GM12878 (cell line): ENCODE measurements around the gene CACNA2D2. TPM values are rescaled to one million over a fixed set of nuclear protein-coding genes. Genes with fewer than 3 reads are reported as not detected.

Source experiments
- ATAC-seq: fragments of 200-7000 bp; cut with Tn5 transposase; 3 replicates; pipeline ENCODE4 v1.9.1; 2020; ENCODE audit warnings: mild to moderate bottlenecking, moderate library complexity
- BruUV-seq: library from RNA; stranded (reverse); fragments of 400-500 nt; replicated peaks from 2 replicates; lab custom pipeline; 2021; lab: Mats Ljungman, UMichigan
- CTCF ChIA-PET: fragments of 300-600 bp; sonication (Branson Sonifier 250); formaldehyde crosslinking; extraction: SDS; loops from one replicate; lab custom pipeline; 2021; ENCODE audit warnings: inconsistent platforms; lab: Yijun Ruan, JAX
- POLR2A ChIA-PET: fragments of 350-600 bp; formaldehyde crosslinking; extraction: SDS; loops from one replicate; lab custom pipeline; 2021; ENCODE audit warnings: inconsistent platforms; lab: Charles Lee
- RAD21 ChIA-PET: fragments of 300-600 bp; sonication (Branson Sonifier 250); formaldehyde crosslinking; loops from one replicate; lab custom pipeline; 2023; ENCODE audit warnings: antibody characterized with exemption; ENCODE audit not compliant: unreplicated experiment; lab: Charles Lee
- SMC1A ChIA-PET: fragments of 300-600 bp; sonication (Branson Sonifier 250); formaldehyde crosslinking; loops from one replicate; lab custom pipeline; 2023; ENCODE audit not compliant: unreplicated experiment, uncharacterized antibody; lab: Charles Lee
- DNase-seq: peaks from one replicate; pipeline ENCODE4 v3.0.0-alpha.2; 2011; ENCODE audit warnings: low read depth, low spot score
- FAIRE-seq: peaks from 3 replicates; lab custom pipeline; 2011; peaks lifted over from hg19 to GRCh38; lab: Jason Lieb, UNC
- H2AFZ ChIP-seq: 2 replicates; pipeline ENCODE4 v1.6.0; 2011; ENCODE audit warnings: low read depth, low read length, control low read depth; ENCODE audit not compliant: control insufficient read depth
- H3K27ac ChIP-seq: 2 replicates; pipeline ENCODE4 v1.5.1; 2011; ENCODE audit warnings: control low read depth; ENCODE audit not compliant: control insufficient read depth, insufficient read depth
- H3K27me3 ChIP-seq, 2 experiments: replicated peaks in 1 of 2; 2 replicates each; pipeline versions ENCODE4 v1.6.0 to v1.6.1; 2011; ENCODE audit warnings: low read length in 1 of 2; ENCODE audit not compliant: control insufficient read depth in 2 of 2, insufficient read depth in 2 of 2
- H3K36me3 ChIP-seq, 2 experiments: 2 replicates each; pipeline ENCODE4 v1.5.1; 2011; ENCODE audit warnings: low read length in 1 of 2; ENCODE audit not compliant: control insufficient read depth in 2 of 2, insufficient read depth in 2 of 2
- H3K4me1 ChIP-seq: 2 replicates; pipeline ENCODE4 v1.6.1; 2011; ENCODE audit warnings: mild to moderate bottlenecking, low read length, moderate library complexity, mixed read lengths; ENCODE audit not compliant: control insufficient read depth, insufficient read depth
- H3K4me2 ChIP-seq: 2 replicates; pipeline ENCODE4 v1.6.0; 2011; ENCODE audit warnings: control low read depth; ENCODE audit not compliant: control insufficient read depth, insufficient read depth
- H3K4me3 ChIP-seq: fragments of 200-600 bp; sonication (generic); 2 replicates; pipeline ENCODE4 v1.5.1; 2016
- H3K79me2 ChIP-seq: 2 replicates; pipeline ENCODE4 v1.6.0; 2011; ENCODE audit warnings: low read length; ENCODE audit not compliant: control insufficient read depth, insufficient read depth
- H3K9ac ChIP-seq: 2 replicates; pipeline ENCODE4 v1.8.0; 2011; ENCODE audit warnings: low read length, control low read depth, mixed read lengths; ENCODE audit not compliant: control insufficient read depth, insufficient read depth
- H3K9me3 ChIP-seq: replicated peaks from 3 replicates; pipeline ENCODE4 v1.5.1; 2011; ENCODE audit warnings: mild to moderate bottlenecking, low read length; ENCODE audit not compliant: control insufficient read depth, insufficient read depth
- H4K20me1 ChIP-seq: 2 replicates; pipeline ENCODE4 v1.6.0; 2011; ENCODE audit not compliant: control insufficient read depth, insufficient read depth
- BHLHE40 ChIP-seq, 2 experiments: fragments of 450-650 bp in 1 of 2; IDR thresholded peaks; 2 replicates each; pipeline ENCODE4 v1.6.1; 2011 to 2017; ENCODE audit warnings: low read depth in 2 of 2, borderline replicate concordance in 1 of 2, improper control_type of control experiment in 1 of 2, low read length in 1 of 2, mild to moderate bottlenecking in 1 of 2
- CBX3 ChIP-seq: fragments of 200-600 bp; sonication (generic); IDR thresholded peaks from 2 replicates; pipeline ENCODE4 v1.6.1; 2016; ENCODE audit warnings: low read depth, borderline replicate concordance
- MEF2A ChIP-seq: IDR thresholded peaks from 2 replicates; pipeline ENCODE4 v1.6.1; 2011; ENCODE audit warnings: low read depth, mild to moderate bottlenecking, low read length, moderate library complexity; ENCODE audit not compliant: insufficient read depth
- MTA3 ChIP-seq: IDR thresholded peaks from 2 replicates; pipeline ENCODE4 v1.6.1; 2012; ENCODE audit warnings: low read length, inconsistent platforms, borderline replicate concordance
- NR2C2 ChIP-seq: IDR thresholded peaks from 2 replicates; pipeline ENCODE4 v1.6.1; 2011; ENCODE audit warnings: borderline replicate concordance, low read depth; ENCODE audit not compliant: control insufficient read depth, insufficient read length
- RAD21 ChIP-seq: IDR thresholded peaks from 2 replicates; pipeline ENCODE4 v1.6.1; 2011; ENCODE audit warnings: mild to moderate bottlenecking, low read depth, low read length, moderate library complexity; ENCODE audit not compliant: insufficient read depth
- SPI1 ChIP-seq: IDR thresholded peaks from 2 replicates; pipeline ENCODE4 v1.6.1; 2011; ENCODE audit warnings: low read depth, mild to moderate bottlenecking, low read length, moderate library complexity, borderline replicate concordance; ENCODE audit not compliant: insufficient read depth
- YY1 ChIP-seq: IDR thresholded peaks from 2 replicates; pipeline ENCODE4 v1.6.1; 2011; ENCODE audit warnings: low read depth, mild to moderate bottlenecking, low read length
- ZBED1 ChIP-seq: IDR thresholded peaks from 2 replicates; pipeline ENCODE4 v1.6.1; 2016; ENCODE audit warnings: borderline replicate concordance
- WGBS: methylation state at CpG from one replicate; pipeline ENCODE4 v1.1.6; 2016; ENCODE audit warnings: low lambda C conversion rate; ENCODE audit not compliant: insufficient replicate concordance, insufficient coverage; ENCODE audit errors: missing lambda C conversion rate; 5-methylcytosine and 5-hydroxymethylcytosine counted together
- in situ Hi-C: fragments of 300-500 bp; cut with MboI; formaldehyde crosslinking; loops from 9 replicates; pipeline ENCODE4 v1.14.3; 2018; ENCODE audit warnings: mixed read lengths
- intact Hi-C: fragments of 100-400 bp; cut with micrococcal nuclease; formaldehyde crosslinking; loops from one replicate; pipeline ENCODE4 v1.14.2; 2022; ENCODE audit not compliant: unreplicated experiment
- polyA plus RNA-seq, 11 experiments: library from polyadenylated mRNA; depleted of rRNA in 4 of 11; unstranded in 6 of 11; stranded (reverse) in 5 of 11; fragments of >200 nt; fragmentation: Nextera tagmentation in 4 of 11; fragmentation: Illumina TruSeq in 1 of 11; extraction: Ambion mirVana in 4 of 11; extraction: Trizol in 1 of 11; gene quantifications; 1 replicate in 1 of 11; 2 replicates in 10 of 11; pipeline versions ENCODE4 v1.2.1 to v1.2.3, GENCODE V29; 2011 to 2016; ENCODE audit warnings: inconsistent platforms in 2 of 11, missing spikeins in 2 of 11, low read depth in 1 of 11
- total RNA-seq, 4 experiments: library from RNA; depleted of rRNA in 3 of 4; stranded (reverse); fragments of >200 nt in 3 of 4; fragmentation: Illumina TruSeq in 1 of 4; extraction: Trizol in 1 of 4; gene quantifications; 2 replicates each; pipeline versions ENCODE4 v1.2.1 to v1.2.3, GENCODE V29; 2013 to 2021
- TF ChIP-seq, protein P1 (sequence below): fragments of 450-650 bp; IDR thresholded peaks from 2 replicates; pipeline ENCODE4 v1.6.1; 2017; ENCODE audit warnings: borderline replicate concordance

Gene CACNA2D2
- total and polyA plus RNA-seq, 10 of the 15 experiments (the other 5 are each of a cell fraction or from before 2014, with no cell fraction given), result 0.03 to 0.07 TPM; not detected in 8

DNA sequence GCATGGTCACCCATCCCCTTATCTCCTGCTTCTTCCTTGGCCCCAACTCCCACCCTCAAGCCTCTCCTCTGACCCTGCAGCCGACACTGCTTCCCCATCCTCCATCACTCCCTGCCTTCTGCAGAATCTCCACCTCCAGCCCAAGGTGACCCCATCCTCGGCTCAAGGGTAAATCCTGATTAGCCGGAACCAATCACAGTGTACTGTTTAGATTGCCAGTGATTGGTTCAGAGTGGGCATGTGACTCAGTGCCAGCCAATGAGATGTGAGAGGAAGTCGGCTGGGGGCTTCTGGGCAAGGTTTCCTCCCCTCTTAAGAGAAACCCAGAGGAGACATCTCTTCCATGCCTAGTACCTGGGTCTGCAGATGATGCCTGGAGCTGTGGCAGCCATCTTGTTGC lies 10.3 kb downstream of the CACNA2D2 start (continued):
- TF ChIP-seq NR2C2 (no peak), MEF2A (no peak), MTA3 (no peak)
- TF ChIP-seq, protein P1, sequence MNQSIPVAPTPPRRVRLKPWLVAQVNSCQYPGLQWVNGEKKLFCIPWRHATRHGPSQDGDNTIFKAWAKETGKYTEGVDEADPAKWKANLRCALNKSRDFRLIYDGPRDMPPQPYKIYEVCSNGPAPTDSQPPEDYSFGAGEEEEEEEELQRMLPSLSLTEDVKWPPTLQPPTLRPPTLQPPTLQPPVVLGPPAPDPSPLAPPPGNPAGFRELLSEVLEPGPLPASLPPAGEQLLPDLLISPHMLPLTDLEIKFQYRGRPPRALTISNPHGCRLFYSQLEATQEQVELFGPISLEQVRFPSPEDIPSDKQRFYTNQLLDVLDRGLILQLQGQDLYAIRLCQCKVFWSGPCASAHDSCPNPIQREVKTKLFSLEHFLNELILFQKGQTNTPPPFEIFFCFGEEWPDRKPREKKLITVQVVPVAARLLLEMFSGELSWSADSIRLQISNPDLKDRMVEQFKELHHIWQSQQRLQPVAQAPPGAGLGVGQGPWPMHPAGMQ, result no peak
- TF ChIP-seq, all 136 proteins: peak for 2

DNA sequence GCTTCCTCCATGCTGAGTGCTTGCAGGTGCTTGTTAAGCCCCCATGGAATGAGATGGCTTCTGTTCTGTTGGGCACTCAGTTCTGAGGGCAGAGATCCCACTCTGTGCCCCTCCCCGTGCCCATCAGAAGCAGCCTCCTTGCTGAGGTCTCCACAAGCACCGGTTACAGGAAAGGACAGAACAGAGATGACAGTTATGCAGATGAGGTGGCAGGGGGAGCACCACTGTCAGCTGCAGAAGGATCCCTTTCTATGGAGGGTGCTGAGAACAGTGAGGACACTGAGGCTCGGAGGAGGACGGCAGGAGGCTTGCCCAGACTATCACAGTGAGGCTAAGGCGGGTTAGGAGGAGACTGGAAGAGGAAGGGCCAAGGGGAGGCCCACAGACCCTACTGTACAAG lies 12.4 kb downstream of the CACNA2D2 start:
- TF ChIP-seq ZBED1, result no peak
- no peak for TF ChIP-seq RAD21
- no peak for TF ChIP-seq CBX3
- no peak for TF ChIP-seq NR2C2
- no peak for TF ChIP-seq BHLHE40 (IDR thresholded peaks at IDR 0.05; ENCODE audit: borderline replicate concordance in 1 of 2, low read depth in 2 of 2, low read length in 1 of 2)
- no peak for TF ChIP-seq YY1
- TF ChIP-seq SPI1, result no peak
- POLR2A ChIA-PET, result no interaction called here
- no peak for ATAC-seq
- RAD21 ChIA-PET, result no interaction called here
- in situ Hi-C loops, result no loop called here
- CTCF ChIA-PET, result no interaction called here
- H3K4me2 ChIP-seq, result no peak overlapping the region
- no peaks in the 10 kb centered on the region for H3K79me2 ChIP-seq
- no peak overlapping the region for H3K27ac ChIP-seq
- H3K27me3 ChIP-seq, result peaks cover 0 to 1% of the 10 kb centered on the region in 2 experiments; a peak in 3 of 4 replicates
- no peak for FAIRE-seq
- 0% methylated on average over 5 of the region's 5 CpGs for WGBS
- no peak overlapping the region for H2AFZ ChIP-seq
- SMC1A ChIA-PET, result no interaction called here
- H3K36me3 ChIP-seq, result no peaks in the 10 kb centered on the region
- intact Hi-C loops, result no loop called here
- H3K9me3 ChIP-seq, result no peaks in the 10 kb centered on the region
- DNase-seq, result no peak
- H3K9ac ChIP-seq, result no peak overlapping the region
- H4K20me1 ChIP-seq, result no peaks in the 10 kb centered on the region
- H3K4me1 ChIP-seq, result no peaks in the 10 kb centered on the region
- no TSS peak for BruUV-seq
- no peak overlapping the region for H3K4me3 ChIP-seq
